ENCODE data around the gene CST9. TPM values are rescaled to one million over a fixed set of nuclear protein-coding genes. Genes with fewer than 3 reads are reported as not detected.

CST9 gene
- total RNA-seq, 4 donors from 2014 or later: not detected

GRCh38 chr20:23602241-23602640 is 3.5 kb downstream of the CST9 start:
- no peak for DNase-seq
- in situ Hi-C loops (cut with MboI; ENCODE audit: low sequenced_read_pairs in 4 of 4): loop anchor here in 2 of 4 donors (10.0 to 25.0 kb wide), 3 partner anchors 157 to 257 kb away; partner anchors contain the start of gene NAPB (in 1 of the 2)
- no peak for ATAC-seq
- Histone ChIP-seq H3K27ac (no peak overlapping the region), H3K27me3 (no peaks in the 10 kb centered on the region), H3K4me1 (no peaks in the 10 kb centered on the region), H3K4me3 (no peak overlapping the region), H3K9me3 (no peaks in the 10 kb centered on the region), H3K36me3 (no peaks in the 10 kb centered on the region)
- TF ChIP-seq POLR2A (IDR thresholded peaks at IDR 0.05): no peak
- TF ChIP-seq, protein P1, sequence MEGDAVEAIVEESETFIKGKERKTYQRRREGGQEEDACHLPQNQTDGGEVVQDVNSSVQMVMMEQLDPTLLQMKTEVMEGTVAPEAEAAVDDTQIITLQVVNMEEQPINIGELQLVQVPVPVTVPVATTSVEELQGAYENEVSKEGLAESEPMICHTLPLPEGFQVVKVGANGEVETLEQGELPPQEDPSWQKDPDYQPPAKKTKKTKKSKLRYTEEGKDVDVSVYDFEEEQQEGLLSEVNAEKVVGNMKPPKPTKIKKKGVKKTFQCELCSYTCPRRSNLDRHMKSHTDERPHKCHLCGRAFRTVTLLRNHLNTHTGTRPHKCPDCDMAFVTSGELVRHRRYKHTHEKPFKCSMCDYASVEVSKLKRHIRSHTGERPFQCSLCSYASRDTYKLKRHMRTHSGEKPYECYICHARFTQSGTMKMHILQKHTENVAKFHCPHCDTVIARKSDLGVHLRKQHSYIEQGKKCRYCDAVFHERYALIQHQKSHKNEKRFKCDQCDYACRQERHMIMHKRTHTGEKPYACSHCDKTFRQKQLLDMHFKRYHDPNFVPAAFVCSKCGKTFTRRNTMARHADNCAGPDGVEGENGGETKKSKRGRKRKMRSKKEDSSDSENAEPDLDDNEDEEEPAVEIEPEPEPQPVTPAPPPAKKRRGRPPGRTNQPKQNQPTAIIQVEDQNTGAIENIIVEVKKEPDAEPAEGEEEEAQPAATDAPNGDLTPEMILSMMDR (IDR thresholded peaks at IDR 0.05 in 4 of 5, conservative IDR thresholded peaks at IDR 0.05 in 1 of 5): no peak
- intact Hi-C loops (cut with DNase I; ENCODE audit: low total_unique reads): no loop called here

DNA sequence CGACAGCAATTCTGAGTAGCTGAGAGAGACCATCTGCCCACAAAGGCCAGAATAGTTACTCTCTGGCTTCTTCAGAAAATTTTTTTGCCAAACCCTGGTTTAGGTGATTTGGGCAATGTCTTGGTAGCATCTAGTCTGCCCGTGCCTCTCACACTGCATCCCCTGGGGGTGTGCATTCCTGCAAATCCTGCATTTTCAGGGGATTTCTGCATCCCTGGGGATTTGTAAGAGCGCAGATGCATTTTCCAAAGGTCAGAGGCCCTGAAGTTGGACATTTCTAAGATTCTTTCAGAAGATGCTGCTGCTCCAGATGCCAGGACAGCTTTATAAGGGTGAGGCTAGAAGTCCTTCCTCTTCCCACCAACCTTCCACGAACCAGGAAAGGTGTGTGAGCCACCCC is 4.0 kb downstream of the CST9 start:
- no peak overlapping the region for H3K27ac ChIP-seq
- no peaks in the 10 kb centered on the region for H3K9me3 ChIP-seq
- H3K36me3 ChIP-seq: no peaks in the 10 kb centered on the region
- in situ Hi-C loops (cut with MboI; ENCODE audit: low sequenced_read_pairs in 4 of 4): loop anchor here in 2 of 4 donors (10.0 to 25.0 kb wide), 3 partner anchors 157 to 257 kb away; partner anchors contain the start of gene NAPB (in 1 of the 2)
- no peak overlapping the region for H3K4me3 ChIP-seq
- no peaks in the 10 kb centered on the region for H3K4me1 ChIP-seq
- H3K27me3 ChIP-seq: no peaks in the 10 kb centered on the region
- no peak for DNase-seq
- no peak for ATAC-seq
- intact Hi-C loops (cut with DNase I; ENCODE audit: low total_unique reads): no loop called here
- TF ChIP-seq, protein P1 (IDR thresholded peaks at IDR 0.05 in 4 of 5, conservative IDR thresholded peaks at IDR 0.05 in 1 of 5): no peak

DNA sequence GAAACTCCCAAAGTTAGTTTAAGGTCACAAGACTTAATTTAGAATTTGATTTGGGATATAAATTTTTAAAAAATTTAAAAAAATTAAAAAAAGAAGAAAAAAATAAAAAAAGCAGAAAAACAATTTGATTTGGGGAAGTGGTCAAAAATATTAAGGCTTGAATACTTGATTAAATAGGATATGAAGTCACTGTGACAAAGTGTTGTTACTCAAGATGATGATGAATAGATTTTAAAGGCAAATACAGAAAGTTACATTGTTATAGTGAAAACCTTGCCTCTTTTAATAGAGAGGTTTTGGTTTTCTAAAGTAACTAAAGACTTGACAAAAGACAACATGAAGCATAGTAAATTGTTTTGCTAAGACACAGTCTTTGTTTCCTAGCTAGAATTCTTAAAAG is 7.2 kb downstream of the CST9 start:
- intact Hi-C loops (cut with DNase I; ENCODE audit: low total_unique reads): no loop called here
- no peaks in the 10 kb centered on the region for H3K27me3 ChIP-seq

DNA sequence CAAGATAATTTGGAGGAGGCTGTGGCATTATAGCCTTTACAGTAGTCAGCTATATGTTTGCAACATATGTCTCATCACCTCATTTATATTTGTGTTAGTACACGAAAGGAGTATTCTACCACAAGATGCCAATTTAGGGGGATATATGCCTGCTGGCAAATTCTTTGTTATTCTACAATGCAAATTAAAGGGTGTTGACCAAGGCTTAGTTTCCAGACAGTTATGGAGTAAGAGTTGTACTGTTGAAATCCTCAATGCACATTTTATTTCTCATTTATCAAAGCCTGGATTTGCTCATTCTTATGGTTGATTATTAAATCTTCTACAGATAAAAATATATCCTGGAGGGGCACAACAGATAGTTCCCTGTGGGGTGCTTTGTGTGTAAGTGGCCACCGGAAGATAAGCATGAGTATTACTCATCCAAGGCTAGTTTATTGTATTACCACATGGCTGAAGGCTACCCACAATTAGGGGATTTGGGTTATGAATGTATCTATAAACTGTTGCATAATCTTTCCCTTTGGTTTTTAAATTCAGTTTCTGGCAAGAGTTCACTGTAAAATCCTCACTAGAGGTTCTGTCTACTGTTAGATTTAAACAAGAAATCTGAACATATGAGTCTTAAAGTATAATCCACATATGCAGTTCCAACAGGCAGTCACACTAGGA is 9.0 kb downstream of the CST9 start:
- DNase-seq: no peak
- Histone ChIP-seq H3K27me3 (no peaks in the 10 kb centered on the region), H3K4me3 (no peak overlapping the region), H3K4me1 (no peaks in the 10 kb centered on the region), H3K27ac (no peak overlapping the region), H3K9me3 (no peaks in the 10 kb centered on the region), H3K36me3 (no peaks in the 10 kb centered on the region)
- intact Hi-C loops (cut with DNase I; ENCODE audit: low total_unique reads): no loop called here
- no peak for ATAC-seq
- in situ Hi-C loops (cut with MboI; ENCODE audit: low sequenced_read_pairs in 4 of 4): no loop called here
- TF ChIP-seq, protein P1 (IDR thresholded peaks at IDR 0.05 in 4 of 5, conservative IDR thresholded peaks at IDR 0.05 in 1 of 5): no peak
- TF ChIP-seq POLR2A (IDR thresholded peaks at IDR 0.05): no peak

More for the DNA sequence above, 7.2 kb downstream of the CST9 start:
- DNase-seq (no peak), ATAC-seq (no peak)
- no peaks in the 10 kb centered on the region for H3K9me3 ChIP-seq
- in situ Hi-C loops (cut with MboI; ENCODE audit: low sequenced_read_pairs in 4 of 4): no loop called here
- H3K36me3 ChIP-seq: no peaks in the 10 kb centered on the region
- no peak for TF ChIP-seq POLR2A (IDR thresholded peaks at IDR 0.05)
- TF ChIP-seq, protein P1 (IDR thresholded peaks at IDR 0.05 in 4 of 5, conservative IDR thresholded peaks at IDR 0.05 in 1 of 5): no peak
- no peak overlapping the region for H3K27ac ChIP-seq
- H3K4me1 ChIP-seq: no peaks in the 10 kb centered on the region
- no peak overlapping the region for H3K4me3 ChIP-seq

All from gastrocnemius medialis (tissue), 4 donors.